B cell (primary cell): ENCODE measurements around the gene SLC12A6. TPM values are rescaled to one million over a fixed set of nuclear protein-coding genes. Genes with fewer than 3 reads are reported as not detected.
A peak's percentile ranks its signal among the peaks of the same experiment; 100 is the strongest.

Experiments used
- ATAC-seq: fragments of 200-7000 bp; cut with Tn5 transposase; one replicate; pipeline ENCODE4 v1.10.0; 2021; ENCODE audit warnings: low read depth, mild to moderate bottlenecking, moderate number of reproducible peaks, moderate library complexity
- CTCF ChIA-PET: fragments of 350-600 bp; sonication (Branson Sonifier 250); formaldehyde crosslinking; loops from one replicate; lab custom pipeline; 2021; ENCODE audit warnings: antibody characterized with exemption, inconsistent platforms; lab: Charles Lee
- POLR2A ChIA-PET: fragments of 350-600 bp; sonication (Branson Sonifier 250); formaldehyde crosslinking; loops from one replicate; lab custom pipeline; 2021; ENCODE audit warnings: antibody characterized with exemption; lab: Charles Lee
- DNase-seq: peaks from one replicate; pipeline ENCODE4 v3.0.0; 2013
- H2AFZ ChIP-seq: 2 replicates; pipeline ENCODE4 v1.6.1; 2012; ENCODE audit warnings: mild to moderate bottlenecking, low read depth, low read length; ENCODE audit not compliant: insufficient read depth, poor library complexity, severe bottlenecking
- H3K27ac ChIP-seq, 2 donors: 1 replicate in 1 of 2; 2 replicates in 1 of 2; pipeline ENCODE4 v1.5.1; 2012 to 2013; ENCODE audit warnings: low read length in 2 of 2, mild to moderate bottlenecking in 2 of 2, moderate library complexity in 1 of 2
- H3K27me3 ChIP-seq, 4 experiments: fragments of 200-600 bp in 1 of 4; sonication (generic) in 1 of 4; replicated peaks in 1 of 4; 1 replicate in 2 of 4; 2 replicates in 2 of 4; pipeline versions ENCODE4 v1.6.1 to v1.7.0; 2013 to 2016; ENCODE audit warnings: low read length in 3 of 4, mild to moderate bottlenecking in 2 of 4, mixed read lengths in 1 of 4, moderate library complexity in 1 of 4; ENCODE audit not compliant: insufficient read depth in 4 of 4, control insufficient read depth in 3 of 4; ENCODE audit errors: control extremely low read depth in 1 of 4
- H3K36me3 ChIP-seq, 2 experiments: replicated peaks in 1 of 2; 1 replicate in 1 of 2; 2 replicates in 1 of 2; pipeline versions ENCODE4 v1.6.1 to v1.7.1; 2013; ENCODE audit warnings: low read length in 1 of 2; ENCODE audit not compliant: insufficient read depth in 2 of 2, control insufficient read depth in 1 of 2; ENCODE audit errors: control extremely low read depth in 1 of 2, extremely low read depth in 1 of 2
- H3K4me1 ChIP-seq, 2 donors: fragments of 200-600 bp in 1 of 2; sonication (generic) in 1 of 2; 1 replicate in 1 of 2; 2 replicates in 1 of 2; pipeline versions ENCODE4 v1.5.1 to v1.6.1; 2013 to 2017; ENCODE audit warnings: low read length in 2 of 2; ENCODE audit not compliant: control insufficient read depth in 2 of 2, insufficient read depth in 2 of 2
- H3K4me2 ChIP-seq: replicated peaks from 2 replicates; pipeline ENCODE3; 2012; ENCODE audit warnings: mild to moderate bottlenecking, low read depth, low read length; ENCODE audit not compliant: poor library complexity, severe bottlenecking
- H3K4me3 ChIP-seq, 5 experiments: fragments of 200-600 bp in 1 of 5; sonication (generic) in 1 of 5; 1 replicate in 3 of 5; 2 replicates in 2 of 5; pipeline versions ENCODE4 v1.5.1 to v1.7.0; 2011 to 2016; ENCODE audit warnings: low read length in 4 of 5, mild to moderate bottlenecking in 4 of 5, low read depth in 2 of 5, control low read depth in 1 of 5, moderate library complexity in 1 of 5; ENCODE audit not compliant: insufficient read depth in 1 of 5; ENCODE audit errors: control extremely low read depth in 1 of 5, extremely low read depth in 1 of 5
- H3K79me2 ChIP-seq: fragments of 200-600 bp; sonication (generic); one replicate; pipeline ENCODE4 v1.6.0; 2016; ENCODE audit warnings: low read length; ENCODE audit not compliant: control insufficient read depth, insufficient read depth
- H3K9ac ChIP-seq: fragments of 200-600 bp; sonication (generic); 2 replicates; pipeline ENCODE4 v1.6.1; 2017; ENCODE audit warnings: mild to moderate bottlenecking, low read length, moderate library complexity
- H3K9me3 ChIP-seq, 3 donors: one replicate each; pipeline versions ENCODE4 v1.6.1 to v1.7.1; 2013; ENCODE audit warnings: low read length in 2 of 3; ENCODE audit not compliant: control insufficient read depth in 2 of 3, insufficient read depth in 1 of 3; ENCODE audit errors: control extremely low read depth in 1 of 3
- H4K20me1 ChIP-seq: 2 replicates; pipeline ENCODE4 v1.6.0; 2012; ENCODE audit warnings: mild to moderate bottlenecking, low read length; ENCODE audit not compliant: insufficient read depth, control insufficient read depth, poor library complexity, severe bottlenecking
- H3K27ac Mint-ChIP-seq: one replicate; pipeline ENCODE4 v1.8.0; 2021; ENCODE audit warnings: mixed read lengths
- H3K27me3 Mint-ChIP-seq: one replicate; pipeline ENCODE4 v1.8.0; 2021; ENCODE audit warnings: mixed read lengths
- H3K4me1 Mint-ChIP-seq: one replicate; pipeline ENCODE4 v1.8.0; 2021; ENCODE audit warnings: mixed read lengths
- H3K4me3 Mint-ChIP-seq: one replicate; pipeline ENCODE4 v1.8.0; 2021; ENCODE audit warnings: mixed read lengths
- H3K9me3 Mint-ChIP-seq: one replicate; pipeline ENCODE4 v1.8.0; 2022; ENCODE audit warnings: mixed read lengths; ENCODE audit not compliant: insufficient read depth
- EZH2 ChIP-seq: IDR thresholded peaks from 2 replicates; pipeline ENCODE4 v1.6.1; 2012; ENCODE audit warnings: borderline replicate concordance, low read depth, mild to moderate bottlenecking, moderate library complexity, low read length; ENCODE audit not compliant: insufficient read depth, poor library complexity, severe bottlenecking
- WGBS: methylation state at CpG from one replicate; pipeline ENCODE4 v1.1.5; 2013; ENCODE audit warnings: missing lambda C conversion rate; ENCODE audit not compliant: insufficient coverage; 5-methylcytosine and 5-hydroxymethylcytosine counted together
- intact Hi-C: fragments of 100-400 bp; cut with micrococcal nuclease; formaldehyde crosslinking; loops from one replicate; pipeline ENCODE4 v1.10.0; 2022
- polyA plus RNA-seq: library from polyadenylated mRNA; depleted of rRNA; stranded (reverse); fragments of >200 nt; gene quantifications from 2 replicates; pipeline ENCODE4 v1.2.3, GENCODE V29; 2012
- total RNA-seq, 2 donors: library from RNA; stranded (reverse); fragments of 120-200 nt in 1 of 2; gene quantifications; 1 replicate in 1 of 2; 2 replicates in 1 of 2; pipeline versions ENCODE4 v1.2.3 to v1.2.4, GENCODE V29; 2013 to 2022
- TF ChIP-seq, protein P1 (sequence below): fragments of 200-600 bp; IDR thresholded peaks from one replicate; pipeline ENCODE4 v1.8.0; 2022; ENCODE audit warnings: antibody characterized with exemption, mild to moderate bottlenecking

The SLC12A6 gene
- total and polyA plus RNA-seq, 2 donors (not counting 1 experiment from before 2014, with no cell fraction given) = 75.8 to 141 TPM

DNA sequence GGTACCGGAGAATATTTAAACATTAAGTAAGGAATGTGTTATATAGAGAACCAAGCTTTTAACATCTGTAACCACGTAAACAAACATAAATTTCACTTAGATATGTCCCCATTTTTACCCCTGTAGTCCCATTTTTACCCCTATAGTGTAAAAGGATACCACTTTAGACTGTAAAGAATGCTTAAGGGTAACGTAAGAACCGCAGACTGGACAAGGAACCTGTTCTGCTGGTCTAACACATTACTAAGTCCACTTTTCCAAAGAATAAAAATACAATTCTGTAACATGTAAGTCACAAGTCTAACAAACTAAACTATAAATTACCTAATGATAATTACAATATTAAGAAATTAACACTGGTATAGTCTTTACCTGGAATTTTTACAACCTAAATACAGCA is 2.9 kb downstream of the SLC12A6 start:
- Histone ChIP-seq H3K27me3 (no peaks in the 10 kb centered on the region), H3K9me3 (no peaks in the 10 kb centered on the region), H2AFZ (peak overlapping the region; percentile 59), H3K4me1 (peaks cover 46 to 49% of the 10 kb centered on the region in 2 donors), H3K36me3 (peaks cover 0 to 4% of the 10 kb centered on the region in 2 experiments), H3K9ac (peak overlapping the region; percentile 98), H3K4me2 (peak overlapping the region; percentile 85), H3K27ac (peak overlapping the region; percentile 87 to 93), H3K4me3 (peak overlapping the region; percentile 96 to 98 (median 97)), H4K20me1 (no peaks in the 10 kb centered on the region), H3K79me2 (peaks cover 98% of the 10 kb centered on the region)
- Mint-ChIP-seq H3K27ac (peak overlapping the region; percentile 99), H3K4me1 (peaks cover 57% of the 10 kb centered on the region), H3K27me3 (no peaks in the 10 kb centered on the region), H3K4me3 (peak overlapping the region; percentile 100), H3K9me3 (no peaks in the 10 kb centered on the region)
- intact Hi-C loops = loop anchor here (1.0 to 10.0 kb wide), 3 partner anchors 8 to 650 kb away; partner anchors contain the start of gene ZNF770
- ChIA-PET POLR2A (interaction anchor here (2.3 kb wide), 1 partner anchor 8 kb away, joined by 7 read pairs; the partner anchor contains the start of genes NOP10 and NUTM1), CTCF (interaction anchor here (1.3 to 3.0 kb wide), 2 partner anchors 33 to 93 kb away, joined by 6 to 13 read pairs; partner anchors contain the start of gene LPCAT4)
- WGBS = no CpG with 5 or more reads among the region's 4 CpGs
- DNase-seq = no peak
- no peak for ATAC-seq
- no peak for TF ChIP-seq EZH2
- TF ChIP-seq, protein P1, sequence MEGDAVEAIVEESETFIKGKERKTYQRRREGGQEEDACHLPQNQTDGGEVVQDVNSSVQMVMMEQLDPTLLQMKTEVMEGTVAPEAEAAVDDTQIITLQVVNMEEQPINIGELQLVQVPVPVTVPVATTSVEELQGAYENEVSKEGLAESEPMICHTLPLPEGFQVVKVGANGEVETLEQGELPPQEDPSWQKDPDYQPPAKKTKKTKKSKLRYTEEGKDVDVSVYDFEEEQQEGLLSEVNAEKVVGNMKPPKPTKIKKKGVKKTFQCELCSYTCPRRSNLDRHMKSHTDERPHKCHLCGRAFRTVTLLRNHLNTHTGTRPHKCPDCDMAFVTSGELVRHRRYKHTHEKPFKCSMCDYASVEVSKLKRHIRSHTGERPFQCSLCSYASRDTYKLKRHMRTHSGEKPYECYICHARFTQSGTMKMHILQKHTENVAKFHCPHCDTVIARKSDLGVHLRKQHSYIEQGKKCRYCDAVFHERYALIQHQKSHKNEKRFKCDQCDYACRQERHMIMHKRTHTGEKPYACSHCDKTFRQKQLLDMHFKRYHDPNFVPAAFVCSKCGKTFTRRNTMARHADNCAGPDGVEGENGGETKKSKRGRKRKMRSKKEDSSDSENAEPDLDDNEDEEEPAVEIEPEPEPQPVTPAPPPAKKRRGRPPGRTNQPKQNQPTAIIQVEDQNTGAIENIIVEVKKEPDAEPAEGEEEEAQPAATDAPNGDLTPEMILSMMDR = no peak

DNA sequence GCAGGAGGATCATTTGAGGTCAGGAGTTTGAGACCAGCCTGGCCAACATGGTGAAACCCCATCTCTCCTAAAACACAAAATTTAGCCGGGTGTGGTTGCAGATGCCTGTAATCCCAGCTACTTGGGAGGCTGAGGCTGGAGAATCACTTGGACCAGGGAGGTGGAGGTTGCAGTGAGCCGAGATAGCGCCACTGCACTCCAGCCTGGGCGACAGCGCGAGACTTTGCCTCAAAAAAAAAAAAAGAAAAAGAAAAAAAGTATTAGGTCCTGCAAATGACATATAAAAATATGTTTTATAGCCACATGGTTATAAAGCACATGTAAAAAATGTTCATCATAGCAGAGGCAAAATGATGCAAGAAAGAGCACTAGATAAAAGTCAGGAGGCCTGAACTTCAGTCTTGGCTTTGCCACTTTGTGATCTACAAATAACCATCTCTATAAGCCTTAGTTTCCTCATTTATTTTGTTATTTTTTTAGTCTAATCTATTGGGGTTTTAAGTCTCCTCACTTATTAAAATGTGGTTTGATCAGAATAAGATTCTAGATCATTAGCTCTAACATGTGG is 4.9 kb downstream of the SLC12A6 start:
- H3K9ac ChIP-seq = peak overlapping the region; percentile 98
- no peak for DNase-seq
- no peak for ATAC-seq
- no CpG with 5 or more reads among the region's 6 CpGs for WGBS
- POLR2A ChIA-PET = interaction anchor here (1.5 to 2.3 kb wide), 2 partner anchors 10 to 35 kb away, joined by 4 to 7 read pairs; partner anchors contain the start of genes NOP10 and NUTM1
- no peaks in the 10 kb centered on the region for H3K27me3 ChIP-seq
- CTCF ChIA-PET = interaction anchor here (1.0 to 3.0 kb wide), 4 partner anchors 10 to 91 kb away, joined by 3 to 13 read pairs (median 6); partner anchors contain the start of genes NOP10 and NUTM1
- Mint-ChIP-seq H3K27ac (peak overlapping the region; percentile 80), H3K4me3 (peak overlapping the region; percentile 40), H3K9me3 (no peaks in the 10 kb centered on the region), H3K27me3 (no peaks in the 10 kb centered on the region), H3K4me1 (peaks cover 70% of the 10 kb centered on the region)
- H3K79me2 ChIP-seq = peaks cover 100% of the 10 kb centered on the region
- H3K4me1 ChIP-seq = peaks cover 62 to 63% of the 10 kb centered on the region in 2 donors
- no peaks in the 10 kb centered on the region for H3K36me3 ChIP-seq
- H2AFZ ChIP-seq = no peak overlapping the region
- H3K9me3 ChIP-seq = no peaks in the 10 kb centered on the region
- peak overlapping the region in 2 of 5 experiments; percentile 1 to 98 for H3K4me3 ChIP-seq
- H3K4me2 ChIP-seq = peak overlapping the region; percentile 85
- no peaks in the 10 kb centered on the region for H4K20me1 ChIP-seq
- intact Hi-C loops = loop anchor here (10.0 kb wide), 1 partner anchor 652 kb away; the partner anchor contains the start of gene ZNF770
- no peak for TF ChIP-seq EZH2
- TF ChIP-seq, protein P1 = no peak
- H3K27ac ChIP-seq = peak overlapping the region; percentile 87 to 93
